Activated naive CD8-positive, alpha-beta T cell treated with anti-CD3 and anti-CD28 coated beads for 36 hours (primary cell): ENCODE results near the gene FHL1. TPM values are rescaled to one million over a fixed set of nuclear protein-coding genes. Genes with fewer than 3 reads are reported as not detected.

Experiments
- total RNA-seq, 2 experiments: library from RNA; stranded (reverse); gene quantifications; one replicate each; pipeline ENCODE4 v1.2.3, GENCODE V29; 2021

FHL1 gene
- total RNA-seq, 2 experiments from 2014 or later: 12.0 to 15.5 TPM

Other genes with a start within 250 kb of the FHL1 start
- gene MMGT1, start 173.5 kb upstream of the FHL1 start, total RNA-seq: 10 to 100 TPM; 20.4 to 20.5 TPM
- 10 to 100 TPM; 10.7 to 11.7 TPM for gene SLC9A6, start 162.1 kb upstream of the FHL1 start, total RNA-seq
- gene MAP7D3, start 103.9 kb downstream of the FHL1 start, total RNA-seq: 10 to 100 TPM; 17.8 to 17.9 TPM
- not detected for gene ADGRG4, start 153.4 kb downstream of the FHL1 start, total RNA-seq